ENCODE data around the gene ZFP57.
"Not testable (repeated sequence)": the region's sequence is repeated elsewhere in the genome, so short reads cannot be mapped to it uniquely, and the experiment has no call there.

The ZFP57 gene

DNA sequence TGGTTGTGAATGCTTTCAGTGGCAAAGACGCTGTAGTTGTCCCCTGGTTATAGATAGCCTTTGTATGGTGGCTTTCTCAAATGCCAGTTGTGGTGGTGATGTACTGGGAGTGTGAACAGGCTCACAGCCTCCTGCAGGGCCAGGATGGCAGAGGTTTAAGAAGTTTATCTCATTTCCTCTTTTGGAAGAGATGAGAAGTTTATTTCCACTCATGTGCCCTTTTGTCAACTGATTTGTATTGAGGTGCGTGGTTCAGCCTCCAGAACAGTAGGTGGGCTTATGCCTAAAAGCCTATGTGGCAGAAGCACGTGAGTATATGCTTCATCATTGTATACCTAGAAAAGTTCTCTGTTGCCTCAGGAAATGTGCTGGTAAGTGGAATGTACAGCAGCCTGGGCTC, 13.7 kb upstream of the ZFP57 start:
- DNase-seq, result no peak

DNA sequence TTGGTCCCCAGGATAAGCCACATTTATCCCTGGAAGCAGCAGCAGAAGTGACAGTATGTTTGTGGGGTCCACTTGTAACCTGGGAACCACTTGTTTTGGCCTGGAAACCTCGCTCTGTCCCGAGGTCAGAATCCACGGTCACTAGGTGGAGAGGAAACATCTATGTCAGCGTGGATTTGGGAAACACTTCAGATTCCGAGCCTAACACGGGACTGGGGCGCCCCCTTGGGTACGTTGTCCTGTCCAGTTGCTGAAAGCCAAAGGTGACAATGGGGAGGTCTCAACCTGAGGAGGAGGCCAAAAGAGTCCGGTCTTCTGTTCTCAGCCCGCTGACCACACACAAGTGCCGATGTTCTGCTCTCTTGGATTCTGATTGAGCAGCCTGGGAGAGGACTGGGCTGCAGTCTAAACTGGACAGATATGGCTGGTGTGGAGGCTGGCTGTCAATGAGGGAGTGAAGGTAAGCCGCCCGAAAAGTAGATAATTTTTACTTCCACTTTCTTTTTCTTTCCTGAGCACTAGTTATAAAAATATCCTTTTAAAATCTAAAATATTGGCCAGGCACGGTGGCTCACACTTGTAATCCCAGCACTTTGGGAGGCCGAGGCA, 4.9 kb upstream of the ZFP57 start:
- DNase-seq, result no peak

DNA sequence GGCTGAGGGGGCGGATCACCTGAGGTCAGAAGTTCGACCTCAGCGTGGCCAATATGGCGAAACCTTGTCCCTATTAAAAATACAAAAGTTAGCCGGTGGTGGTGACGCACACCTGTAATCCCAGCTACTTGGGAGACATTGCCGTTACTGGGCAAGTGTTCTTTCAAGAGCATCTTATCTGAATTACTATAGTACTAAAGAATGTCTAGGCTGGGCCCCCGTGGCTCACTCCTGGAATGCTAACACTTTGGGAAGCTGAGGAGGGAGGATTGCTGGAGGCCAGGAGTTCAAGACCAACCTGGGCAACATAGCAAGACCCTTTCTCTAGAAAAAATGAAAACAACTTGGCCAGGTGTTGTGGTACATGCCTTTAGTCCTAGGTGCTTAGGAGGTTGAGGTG, 859 bp upstream of the ZFP57 start:
- no peak for DNase-seq

DNA sequence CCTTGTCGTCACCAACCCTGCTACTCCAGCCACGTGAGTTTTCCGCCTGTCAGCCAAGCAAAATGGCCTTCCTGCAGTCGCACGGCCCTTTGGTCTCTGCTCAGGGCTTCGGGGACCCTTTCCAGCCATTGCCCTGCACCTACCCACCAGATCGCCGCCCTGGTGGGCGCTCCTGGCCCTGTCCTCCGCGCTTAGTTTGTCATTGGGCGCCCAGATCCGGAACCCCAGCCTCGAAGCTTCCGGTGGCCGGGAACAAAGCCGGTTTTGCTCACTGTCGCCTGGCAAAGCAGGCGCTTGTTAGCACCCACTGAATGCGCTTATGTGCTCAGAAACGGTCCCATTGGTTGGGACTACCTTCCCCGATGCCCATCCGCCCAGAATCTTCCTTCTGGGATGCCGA, 536 bp downstream of the ZFP57 start:
- DNase-seq, result no peak

DNA sequence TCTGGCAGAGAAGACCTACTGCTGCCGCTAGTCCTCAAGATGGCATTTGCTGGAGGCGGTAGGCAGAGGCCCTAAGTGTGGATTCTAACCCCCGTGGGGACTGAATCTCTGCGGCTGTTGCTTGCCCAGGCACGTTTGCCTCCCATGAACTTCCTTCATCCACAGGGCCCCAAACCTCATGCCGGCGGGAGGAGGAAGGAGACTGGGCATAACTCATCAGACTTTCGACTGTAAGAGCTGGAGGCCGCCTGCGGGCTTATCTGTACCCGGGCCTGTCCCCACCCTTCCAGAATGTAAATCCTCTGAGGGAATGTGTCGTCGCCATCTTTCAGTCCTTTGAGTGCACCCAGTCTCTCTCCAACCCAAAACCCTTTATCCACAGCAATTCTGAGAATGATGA, 990 bp downstream of the ZFP57 start:
- no peak for DNase-seq

DNA sequence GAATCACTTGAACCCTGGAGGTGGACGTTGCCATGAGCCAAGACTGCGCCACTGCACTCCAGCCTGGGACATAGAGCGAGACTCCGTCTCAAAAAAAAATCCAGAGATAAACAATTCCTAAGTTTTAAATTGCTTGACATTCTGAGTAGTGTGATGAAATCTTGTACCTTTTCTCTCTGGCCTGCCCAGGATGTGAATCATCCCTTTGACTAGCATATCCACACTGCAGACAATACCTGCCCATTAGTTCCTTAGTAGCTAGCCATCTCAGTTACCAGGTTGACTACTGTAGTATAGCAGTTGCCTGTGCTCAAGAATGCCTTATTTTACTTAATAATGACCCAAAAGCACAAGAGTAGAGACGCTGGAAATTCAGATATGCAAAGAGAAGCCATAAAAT, 2.8 kb downstream of the ZFP57 start:
- DNase-seq, result no peak

DNA sequence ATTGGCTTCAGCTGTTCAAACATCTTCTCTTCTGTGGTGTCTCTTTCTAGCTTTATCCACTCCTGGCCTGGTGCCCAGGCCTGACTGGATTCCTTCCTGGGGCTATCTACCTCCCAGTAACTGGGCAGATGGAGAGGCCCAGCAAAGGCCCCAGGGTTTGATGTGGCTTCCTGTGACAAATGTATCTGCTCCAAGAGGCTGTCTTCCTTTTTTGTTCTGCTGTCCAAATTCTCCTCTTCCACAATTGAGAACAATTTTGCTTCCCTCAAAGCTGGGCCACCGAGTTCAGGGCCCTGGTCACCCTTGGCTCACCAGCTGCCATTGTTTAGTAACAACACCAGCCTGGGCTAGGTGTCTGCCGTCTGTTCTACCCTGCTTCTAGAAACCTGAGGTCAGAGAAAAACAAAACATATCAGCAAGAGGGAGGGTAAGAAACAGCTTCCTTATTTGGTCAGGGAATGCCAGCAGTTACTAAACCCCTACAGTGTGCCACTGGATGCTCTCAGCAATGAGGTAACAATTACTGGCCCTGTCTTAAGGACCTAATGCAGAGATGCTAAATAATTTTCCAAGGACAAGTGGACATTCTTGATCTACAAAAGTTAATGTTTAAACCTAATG, 3.9 kb downstream of the ZFP57 start:
- DNase-seq, result peak; percentile 27

DNA sequence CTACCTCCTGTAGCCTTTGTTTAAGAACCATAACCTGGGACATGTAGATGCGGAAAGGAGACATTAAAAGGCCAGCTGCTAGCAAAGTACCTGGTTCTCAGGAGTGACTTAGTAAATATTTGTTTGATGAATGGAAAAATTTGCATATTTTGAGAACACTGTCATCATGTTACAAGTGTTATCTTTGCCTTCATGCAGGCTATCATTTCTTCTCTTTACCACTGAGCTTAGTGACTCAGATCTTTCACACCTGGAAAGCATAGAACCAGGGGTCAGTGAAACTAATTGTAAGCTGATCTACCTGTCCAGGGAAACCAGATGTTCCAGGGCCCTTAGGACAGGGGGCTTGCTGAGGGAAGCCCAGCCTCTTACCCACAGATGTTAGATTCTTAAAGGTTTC, 5.4 kb downstream of the ZFP57 start:
- no peak for DNase-seq

DNA sequence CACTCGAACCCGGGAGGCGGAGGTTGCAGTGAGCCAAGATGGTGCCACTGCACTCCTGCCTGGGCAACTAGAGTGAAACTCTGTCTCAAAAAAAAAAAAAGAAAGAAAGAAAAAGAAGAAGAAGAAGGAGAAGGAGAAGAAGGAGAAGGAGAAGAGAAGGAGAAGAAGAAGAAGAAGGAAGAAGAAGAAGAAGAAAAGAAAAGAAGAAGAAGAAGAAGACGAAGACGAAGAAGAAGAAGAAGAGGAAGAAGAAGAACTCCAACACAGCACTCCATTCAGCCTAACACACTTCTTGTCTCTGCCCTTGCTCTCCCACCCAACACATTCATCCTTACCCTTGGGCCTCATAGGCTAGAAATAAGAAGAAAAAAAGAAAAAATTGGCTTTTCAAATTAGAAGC, 6.9 kb downstream of the ZFP57 start:
- no peak for DNase-seq

DNA sequence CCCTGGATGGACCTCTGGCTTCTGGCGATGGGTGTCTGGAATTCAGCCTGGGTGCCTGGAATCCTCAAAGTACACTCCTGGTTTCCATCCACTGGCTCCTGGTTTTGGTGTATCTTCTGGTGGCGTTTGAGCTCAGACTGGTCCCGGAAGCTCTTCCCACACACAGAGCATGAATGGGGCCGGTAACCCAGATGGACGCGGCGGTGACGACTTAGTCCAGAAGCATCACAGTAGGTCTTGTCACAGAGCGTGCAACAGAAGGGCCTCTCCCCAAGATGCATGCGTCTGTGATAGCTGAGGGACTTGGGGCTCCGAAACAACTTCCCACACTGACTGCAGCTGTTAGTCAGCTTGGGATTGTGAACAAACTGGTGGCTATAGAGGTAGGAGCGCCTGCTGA, 7.8 kb downstream of the ZFP57 start:
- DNase-seq, result no peak

DNA sequence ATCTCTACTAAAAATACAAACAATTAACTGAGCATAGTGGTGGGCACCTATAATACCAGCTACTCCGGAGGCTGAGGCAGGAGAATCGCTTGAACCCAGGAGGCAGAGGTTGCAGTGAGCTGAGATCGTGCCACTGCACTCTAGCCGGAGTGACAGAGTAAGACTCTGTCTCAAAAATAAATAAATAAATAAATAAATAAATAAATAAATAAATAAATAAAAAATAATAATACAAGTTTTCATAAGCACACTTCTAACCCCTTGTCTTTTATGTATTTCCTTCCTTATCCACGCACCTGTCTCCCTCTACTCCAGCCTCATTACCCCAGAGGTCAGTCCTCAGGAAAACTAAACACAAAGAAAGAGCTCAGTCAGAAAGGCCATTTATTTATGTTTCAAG, 8.8 kb downstream of the ZFP57 start:
- not testable (repeated sequence) for DNase-seq

DNA sequence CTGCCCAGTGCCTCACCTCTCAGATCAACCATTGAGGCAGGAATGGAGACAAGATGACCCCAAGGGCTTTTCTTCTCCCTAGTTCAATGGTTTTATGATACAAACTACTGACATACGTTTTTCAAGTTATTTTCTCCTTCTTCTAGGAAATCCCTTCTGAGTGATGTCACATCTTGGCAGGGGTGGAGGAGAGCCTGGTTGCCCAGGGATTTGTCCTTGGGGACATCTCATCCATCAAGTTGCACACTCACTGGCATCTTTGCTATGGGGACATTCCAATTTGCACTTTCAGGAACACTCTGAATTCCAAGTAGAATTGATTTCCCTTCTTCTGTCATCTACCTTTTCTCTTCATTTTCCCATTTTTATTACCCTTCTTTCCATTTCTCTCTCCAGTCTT, 9.9 kb downstream of the ZFP57 start:
- DNase-seq, result no peak

DNA sequence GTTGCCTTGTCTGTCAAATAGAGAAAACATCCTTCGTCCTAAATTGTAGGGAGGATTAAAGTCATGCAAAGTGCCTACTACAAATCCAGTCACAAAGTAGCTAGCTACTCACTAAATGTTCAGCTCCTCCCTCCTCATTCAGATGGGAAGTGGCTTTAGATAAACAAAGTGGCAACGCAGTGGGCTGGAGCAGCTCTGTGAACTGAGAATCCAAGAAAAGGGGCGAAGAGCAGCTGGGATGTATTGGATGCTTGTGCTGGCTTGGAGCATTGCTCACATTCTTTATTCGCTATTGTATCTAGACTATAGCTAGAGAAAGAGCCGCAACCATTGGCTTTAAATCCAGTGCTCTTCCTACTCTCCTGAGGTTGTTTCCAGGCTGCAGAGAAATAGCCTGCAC, 13.8 kb downstream of the ZFP57 start:
- DNase-seq, result no peak

DNA sequence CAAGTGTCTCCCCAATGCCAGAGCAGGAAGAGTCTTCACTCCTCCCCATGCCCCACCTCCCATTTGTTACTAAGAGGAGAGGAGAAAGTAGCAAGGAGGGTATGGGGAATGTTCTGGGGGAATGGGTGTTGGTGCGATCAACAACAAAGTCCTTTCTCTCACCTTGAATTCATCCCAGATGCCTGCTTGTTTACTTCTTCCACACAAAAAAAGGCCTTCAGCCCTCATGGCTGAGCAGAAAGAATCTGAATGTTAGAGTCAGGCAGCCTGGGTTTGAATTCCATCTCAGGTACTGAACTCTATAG, 14.2 kb downstream of the ZFP57 start:
- no peak for DNase-seq

DNA sequence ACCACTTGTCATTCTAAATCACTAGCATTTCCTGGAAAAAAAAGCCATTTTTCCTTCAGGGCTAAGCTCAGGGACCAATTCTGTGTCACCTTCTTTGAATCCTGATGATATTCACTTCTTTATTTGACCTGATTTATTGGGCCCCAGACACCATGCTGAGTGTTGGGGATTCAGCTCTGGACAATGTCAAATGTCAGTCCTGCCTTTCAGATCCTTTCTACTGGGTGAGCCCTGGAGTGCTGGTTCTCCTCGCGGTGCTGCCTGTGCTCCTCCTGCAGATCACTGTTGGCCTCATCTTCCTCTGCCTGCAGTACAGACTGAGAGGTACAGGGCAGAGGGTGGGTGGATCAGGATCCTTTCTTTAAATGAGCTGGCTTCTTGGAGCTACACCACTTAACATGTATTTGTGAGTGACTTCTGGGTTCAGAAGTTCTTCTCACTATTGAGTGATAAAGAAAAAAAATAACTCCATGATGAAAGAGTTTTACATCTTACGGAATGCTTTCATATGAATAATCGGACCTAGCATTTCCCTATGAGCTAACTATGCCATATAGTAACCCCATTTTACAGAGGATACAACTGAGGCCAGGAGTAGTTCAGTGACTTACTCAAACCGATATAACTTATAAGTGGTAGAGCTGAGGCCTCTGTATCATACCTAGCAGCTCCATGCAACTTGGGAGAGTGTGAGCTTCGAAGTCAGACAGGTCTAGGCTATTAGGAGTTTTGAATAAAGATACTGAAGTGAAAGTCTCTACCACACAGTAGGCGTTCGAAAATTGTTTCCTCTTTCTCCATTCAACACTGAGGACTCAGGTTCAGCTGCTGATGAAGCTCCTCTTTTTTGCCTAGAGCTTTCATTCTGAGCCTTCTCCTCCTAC, 14.8 kb downstream of the ZFP57 start:
- DNase-seq, result no peak

DNA sequence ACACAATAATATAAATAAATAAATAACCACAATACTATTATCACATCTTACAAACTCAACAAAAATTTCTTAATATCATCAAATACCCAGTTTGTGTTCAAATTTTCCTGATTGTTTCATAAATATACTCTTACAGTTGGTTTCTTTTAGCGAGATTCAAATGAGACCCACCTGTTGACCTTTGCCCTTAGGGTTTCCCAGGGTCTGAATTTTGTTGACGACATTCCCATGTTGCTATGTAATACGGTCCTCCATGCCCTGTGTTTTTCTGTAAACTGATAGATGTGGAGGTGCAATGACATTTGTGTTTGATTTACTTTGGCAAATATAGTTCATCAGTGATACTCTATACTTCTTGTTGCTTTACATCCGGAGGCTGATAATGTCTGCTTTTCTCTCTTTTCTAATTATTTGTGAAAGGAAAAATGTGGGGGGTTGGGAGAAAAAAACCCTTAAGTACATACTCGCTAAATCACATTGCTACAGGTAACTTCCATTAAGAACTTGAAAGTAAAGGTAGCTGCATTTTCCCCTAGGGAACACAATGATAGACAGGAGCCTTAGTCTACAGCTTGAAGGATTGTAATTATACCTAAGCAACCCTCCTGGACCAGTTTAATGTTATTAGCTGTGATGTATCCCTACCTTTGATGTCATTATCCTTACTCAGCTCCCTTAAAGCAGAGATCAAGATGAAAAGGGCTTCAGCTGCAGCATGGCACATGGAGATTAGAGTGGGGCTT, 17.5 kb downstream of the ZFP57 start:
- DNase-seq, result no peak

DNA sequence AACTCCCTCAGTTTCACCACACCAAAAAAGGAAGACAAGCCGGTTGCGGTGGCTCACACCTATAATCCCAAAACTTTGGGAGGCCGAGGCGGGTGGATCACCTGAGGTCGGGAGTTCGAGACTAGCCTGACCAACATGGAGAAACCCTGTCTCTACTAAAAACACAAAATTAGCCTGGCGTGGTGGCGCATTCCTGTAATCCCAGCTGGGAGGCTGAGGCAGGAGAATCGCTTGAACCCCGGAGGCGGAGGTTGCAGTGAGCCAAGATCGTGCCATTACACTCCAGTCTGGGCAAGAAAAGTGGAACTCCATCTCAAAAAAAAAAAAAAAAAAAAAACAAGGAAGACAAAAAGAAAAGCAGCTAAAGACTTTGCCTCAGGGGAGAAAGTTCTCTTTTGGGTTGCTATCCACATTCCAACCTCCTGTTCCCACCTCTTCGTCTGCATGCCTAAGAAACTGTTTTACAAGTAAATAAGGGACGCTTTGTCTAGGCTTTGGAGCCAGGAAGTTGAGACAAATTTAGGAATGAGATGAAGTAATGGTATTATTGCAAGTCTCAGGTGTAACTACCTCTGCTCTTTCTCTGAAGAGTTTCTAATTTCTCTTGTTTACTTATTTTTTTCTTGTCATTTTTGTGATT, 19.3 kb downstream of the ZFP57 start:
- not testable (repeated sequence) for DNase-seq

DNA sequence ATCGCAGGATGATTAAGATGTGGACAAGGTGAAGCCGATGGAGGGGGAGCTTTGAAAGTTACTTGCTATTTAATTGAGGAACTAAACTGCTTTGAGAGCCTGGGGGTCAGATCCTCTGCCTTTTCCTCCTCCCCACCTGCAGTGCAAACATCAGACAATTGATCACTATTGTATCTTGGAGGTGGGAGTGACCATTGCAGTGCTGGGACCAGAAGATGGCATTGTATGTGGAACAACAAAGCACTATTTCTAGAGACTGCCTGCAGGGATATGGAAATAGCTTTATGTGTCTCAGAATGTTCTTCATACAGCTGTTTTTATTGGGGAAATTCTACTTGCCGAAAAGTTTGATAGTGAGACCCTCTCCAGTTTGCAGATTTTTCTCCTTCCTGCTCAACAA, 19.9 kb downstream of the ZFP57 start:
- DNase-seq, result no peak

DNA sequence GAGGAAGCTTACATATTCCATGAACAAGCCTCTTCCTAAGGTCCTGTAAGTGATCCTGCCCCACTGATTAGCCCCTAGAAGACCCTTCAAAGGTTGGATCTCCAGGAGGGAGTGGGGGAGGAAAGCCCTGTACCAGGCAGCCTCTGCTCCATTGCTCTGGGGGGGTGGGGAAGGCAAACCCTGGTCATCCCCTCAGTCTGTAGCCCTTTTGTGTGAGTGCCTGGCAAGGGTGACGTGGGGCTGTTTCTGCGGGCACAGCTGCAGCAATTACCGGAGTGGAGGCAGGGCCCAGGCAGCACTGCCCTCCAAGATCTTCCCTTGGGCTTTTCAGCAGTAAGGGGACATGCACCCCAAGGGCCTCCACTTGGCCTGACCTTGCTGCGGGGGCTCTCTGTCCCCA, 24.2 kb downstream of the ZFP57 start, which contains the start of gene MOG:
Gene MOG, plus strand, starts transcription at position 295 of the 400 bp plus-strand sequence. CDS start 118 bp downstream, outside the sequence.
- no peak for DNase-seq

DNA sequence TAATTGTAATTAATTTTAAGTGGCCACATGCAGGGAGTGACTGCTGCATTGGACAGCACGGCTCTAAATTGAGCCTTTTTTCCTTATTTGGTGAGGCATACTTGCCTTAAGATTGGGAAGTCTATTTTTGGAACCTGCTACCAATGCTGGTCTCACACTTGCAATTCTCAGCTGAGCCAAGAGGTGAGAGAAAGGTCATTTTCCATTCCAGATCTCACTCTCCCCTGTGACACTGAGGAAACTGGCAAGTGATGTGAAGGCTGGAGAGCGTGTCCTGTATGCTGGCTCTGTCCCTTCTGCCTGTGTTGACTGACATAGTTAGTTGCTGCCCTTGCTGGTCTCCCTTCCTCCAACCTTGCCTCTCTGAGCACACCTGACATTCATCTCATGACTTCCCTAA, 24.8 kb downstream of the ZFP57 start:
- no peak for DNase-seq

DNA sequence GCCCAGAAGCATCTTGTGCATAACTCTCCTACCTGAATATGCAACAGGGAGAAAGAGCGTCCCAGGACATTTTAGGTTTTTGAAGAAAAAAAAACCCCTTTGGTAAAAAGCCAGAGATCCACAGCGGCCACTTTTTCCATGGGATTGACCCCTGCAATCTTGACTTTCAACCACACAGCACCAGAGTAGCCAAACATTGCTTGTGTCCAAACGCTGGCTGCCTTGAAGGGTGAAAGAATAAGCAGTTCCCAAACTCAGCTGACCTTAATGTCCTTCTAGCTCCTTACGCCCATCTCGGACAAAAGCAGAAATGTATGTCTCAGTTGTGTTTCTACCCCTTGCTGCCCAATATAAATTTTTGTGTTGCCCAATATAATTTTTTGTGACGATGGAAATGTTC, 25.3 kb downstream of the ZFP57 start:
- no peak for DNase-seq

DNA sequence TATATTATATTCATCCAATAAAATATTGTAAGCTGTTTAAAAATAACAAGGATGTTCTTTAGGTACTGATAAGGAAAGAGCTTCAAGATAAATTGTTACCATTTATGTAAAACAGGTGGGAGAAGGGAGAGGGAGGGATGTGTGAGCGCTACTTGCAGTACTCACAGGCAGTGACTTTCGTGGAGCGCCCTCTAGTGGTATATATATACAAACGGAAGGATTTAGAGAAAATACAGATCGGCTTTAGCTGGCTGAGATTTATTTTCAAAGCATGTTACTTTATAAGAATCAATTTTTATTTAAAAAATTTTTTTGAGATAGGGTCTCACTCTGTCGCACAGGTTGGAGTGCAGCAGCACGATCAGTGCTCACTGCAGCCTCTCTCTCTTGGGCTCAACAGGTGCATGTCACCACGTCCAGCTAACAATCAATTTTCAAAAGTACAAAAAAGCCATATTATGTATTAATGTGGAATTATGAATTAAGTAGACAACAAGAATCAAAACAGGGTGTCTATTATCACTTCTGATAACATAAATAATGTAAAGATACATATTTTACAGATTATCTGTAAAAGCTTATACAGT, 27.4 kb downstream of the ZFP57 start:
- DNase-seq, result peak; percentile 62

DNA sequence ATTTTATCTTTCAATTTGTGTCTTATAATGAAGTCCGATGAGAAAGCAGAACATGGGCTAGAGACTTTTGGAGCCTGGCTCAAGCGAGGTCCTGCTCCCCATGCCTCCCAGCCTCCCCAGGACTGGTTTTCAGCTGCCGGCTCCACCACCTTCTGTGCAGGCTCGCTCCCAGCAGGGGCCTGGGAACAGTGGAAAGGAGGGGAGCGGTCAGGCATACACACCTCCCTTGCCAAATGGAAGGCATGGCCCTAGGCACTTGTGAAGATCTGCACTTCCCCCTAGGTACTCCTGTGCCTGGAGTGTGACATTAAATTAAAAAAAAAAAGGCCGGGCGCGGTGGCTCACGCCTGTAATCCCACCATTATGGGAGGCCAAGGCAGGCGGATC, 28.8 kb downstream of the ZFP57 start:
- DNase-seq, result no peak
